ENCODE measurements around the gene STPG4.

Gene STPG4

DNA sequence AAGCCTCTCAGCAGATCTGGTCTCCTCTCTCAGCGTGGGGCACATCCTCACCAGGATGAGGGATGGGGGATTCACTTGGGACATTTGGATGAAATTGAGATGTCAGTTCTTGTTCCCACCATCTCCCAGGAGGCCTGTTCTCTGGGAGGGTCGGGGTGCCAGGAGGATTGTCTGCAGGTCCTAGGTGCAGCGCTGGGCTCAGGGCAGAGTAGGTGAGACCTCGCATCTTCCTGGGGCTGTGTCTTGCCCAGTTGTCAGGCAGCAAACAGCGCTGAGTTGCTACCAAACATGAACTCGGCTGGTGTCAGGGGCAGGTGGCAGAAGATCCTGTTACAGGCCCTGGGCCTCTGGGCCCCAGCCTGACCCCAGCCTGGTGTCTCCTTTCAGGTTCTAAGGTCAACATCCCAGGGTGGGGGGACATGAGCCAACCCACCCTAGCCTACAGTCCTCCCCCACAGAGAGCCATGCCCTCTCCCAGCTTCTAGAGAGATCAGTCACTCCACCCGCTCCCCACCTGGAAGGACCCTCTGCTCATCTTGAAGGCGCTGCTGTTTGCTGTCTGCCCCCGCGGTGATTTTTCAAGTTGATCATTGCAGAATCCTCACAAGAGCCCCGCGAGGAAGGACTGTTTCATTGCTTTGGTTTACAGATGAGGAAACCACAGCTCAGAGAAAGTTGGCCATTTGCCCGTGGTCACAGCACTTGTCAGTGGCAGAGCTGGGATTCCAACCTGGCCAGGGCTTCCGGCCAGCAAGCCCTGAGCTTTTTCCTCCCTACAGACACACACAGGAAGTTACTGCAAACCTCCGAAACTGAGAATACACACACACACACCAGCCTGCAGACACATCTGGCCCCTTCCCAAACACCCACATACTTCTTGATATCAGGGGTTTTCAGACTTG is 83.9 kb downstream of the STPG4 start:
- peak in 9 of 14 donors; percentile 40 to 65 (median 57) for DNase-seq

GRCh38 chr2:47070155-47070919 is 84.8 kb downstream of the STPG4 start:
- no peak for DNase-seq

DNA sequence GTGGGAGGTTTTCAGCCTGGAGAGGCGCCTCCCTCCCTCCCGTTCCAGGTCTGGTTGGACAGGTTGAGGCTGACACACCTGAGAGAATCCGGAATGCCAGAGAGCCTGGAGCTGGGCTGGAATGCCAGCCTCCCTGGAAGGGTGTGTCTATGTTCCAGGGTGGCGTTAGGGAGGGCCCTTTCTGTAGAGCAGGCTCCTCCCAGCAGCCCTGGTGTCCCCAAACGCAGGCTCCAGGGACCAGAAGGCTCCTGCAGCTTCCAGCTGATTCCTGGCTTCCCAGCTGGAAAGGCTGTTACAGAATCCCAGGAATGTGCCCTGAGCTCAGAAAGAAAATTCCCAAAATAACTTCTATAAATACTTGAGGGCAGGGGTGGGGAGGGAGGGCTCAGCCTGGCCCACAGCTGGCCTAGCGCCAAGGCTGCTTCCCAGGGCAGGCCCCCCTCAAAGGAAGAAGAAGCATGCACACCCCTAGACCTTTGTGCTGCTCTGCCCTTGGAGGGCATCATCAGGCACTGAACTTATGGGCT is 85.4 kb downstream of the STPG4 start:
- DNase-seq: no peak

DNA sequence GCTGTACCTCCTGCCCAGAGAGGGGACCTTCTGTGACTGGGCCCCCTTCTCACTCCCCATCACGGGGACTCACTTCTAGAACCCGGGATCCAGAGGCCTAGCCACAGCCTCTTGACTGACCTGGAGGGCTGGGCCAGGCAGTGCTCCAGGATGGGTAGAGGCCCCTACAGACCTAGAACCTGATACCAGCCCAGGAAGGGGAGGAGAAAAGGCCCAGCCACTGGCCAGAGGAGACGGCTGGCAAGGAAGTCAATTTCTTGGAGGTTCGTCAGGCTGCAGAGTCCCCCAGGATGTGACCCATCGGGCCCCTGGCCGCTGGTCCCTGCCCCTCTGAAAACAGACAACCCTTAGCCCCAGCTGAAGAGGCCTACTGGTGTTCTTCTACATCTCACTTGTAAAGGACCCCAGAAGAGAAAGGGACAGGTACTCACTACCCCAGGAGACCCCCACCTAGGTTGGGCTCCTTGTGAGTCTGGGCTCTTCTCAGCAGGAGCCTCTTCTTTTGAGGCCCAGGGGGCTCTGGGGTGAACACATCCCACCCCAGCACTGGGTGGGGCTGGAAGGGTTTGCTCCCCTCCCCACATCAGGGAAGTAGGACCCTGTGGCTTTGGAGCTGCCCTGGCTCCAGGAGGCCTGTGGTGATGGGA is 86.0 kb downstream of the STPG4 start:
- no peak for DNase-seq

GRCh38 chr2:47067788-47068407 is 87.2 kb downstream of the STPG4 start:
- DNase-seq: no peak

GRCh38 chr2:47065771-47066380 is 89.2 kb downstream of the STPG4 start:
- no peak for DNase-seq

DNA sequence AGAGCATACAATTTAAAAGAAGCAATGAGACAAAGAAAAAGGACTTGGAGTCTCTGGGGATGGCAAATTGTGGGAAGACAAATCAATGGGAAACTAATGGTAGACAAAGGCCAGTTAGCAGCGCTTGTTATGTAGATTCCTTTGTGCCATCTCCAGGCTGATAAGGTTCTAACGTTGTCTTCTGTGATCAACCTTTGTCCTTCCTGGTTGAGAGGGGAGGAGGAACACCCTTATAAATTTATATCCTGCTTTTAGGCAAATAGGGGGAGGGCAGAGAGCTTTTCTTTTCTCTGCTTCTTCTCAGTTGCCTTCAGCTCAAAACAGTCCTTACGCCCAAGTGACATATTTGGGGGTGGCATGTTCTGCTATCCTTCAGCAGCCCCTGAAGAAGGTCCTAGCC is 89.8 kb downstream of the STPG4 start:
- DNase-seq: no peak

DNA sequence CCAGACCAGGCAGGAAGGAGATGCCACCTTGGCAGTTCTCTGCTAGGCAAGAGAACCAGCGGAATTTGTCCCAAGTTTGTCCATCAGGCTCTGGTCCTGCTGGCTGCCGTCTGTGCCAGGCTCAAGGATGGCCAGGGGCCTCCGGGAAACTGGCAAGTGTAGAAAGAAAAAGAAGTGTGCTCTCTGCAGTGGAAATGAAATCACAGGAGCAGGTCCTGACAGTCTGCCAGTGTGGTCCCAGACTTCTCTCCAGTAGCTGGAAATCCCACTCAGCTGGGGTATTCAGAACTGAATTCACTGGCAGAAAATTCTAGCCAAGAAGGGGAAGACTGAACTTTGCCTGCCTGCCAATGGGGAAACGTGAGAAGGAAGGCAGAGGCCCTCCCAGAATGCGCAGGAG is 91.0 kb downstream of the STPG4 start:
- DNase-seq: peak in 8 of 14 donors; percentile 13 to 77 (median 48)

- DNase-seq: no peak
These were observed 91.6 kb downstream of the STPG4 start for GRCh38 chr2:47063538-47063930.

GRCh38 chr2:47062681-47063537 is 92.2 kb downstream of the STPG4 start:
- DNase-seq: peak in 1 of 14 donors; percentile 37

- DNase-seq: peak in 1 of 14 donors; percentile 22
These were observed 93.0 kb downstream of the STPG4 start for GRCh38 chr2:47061944-47062678.

DNA sequence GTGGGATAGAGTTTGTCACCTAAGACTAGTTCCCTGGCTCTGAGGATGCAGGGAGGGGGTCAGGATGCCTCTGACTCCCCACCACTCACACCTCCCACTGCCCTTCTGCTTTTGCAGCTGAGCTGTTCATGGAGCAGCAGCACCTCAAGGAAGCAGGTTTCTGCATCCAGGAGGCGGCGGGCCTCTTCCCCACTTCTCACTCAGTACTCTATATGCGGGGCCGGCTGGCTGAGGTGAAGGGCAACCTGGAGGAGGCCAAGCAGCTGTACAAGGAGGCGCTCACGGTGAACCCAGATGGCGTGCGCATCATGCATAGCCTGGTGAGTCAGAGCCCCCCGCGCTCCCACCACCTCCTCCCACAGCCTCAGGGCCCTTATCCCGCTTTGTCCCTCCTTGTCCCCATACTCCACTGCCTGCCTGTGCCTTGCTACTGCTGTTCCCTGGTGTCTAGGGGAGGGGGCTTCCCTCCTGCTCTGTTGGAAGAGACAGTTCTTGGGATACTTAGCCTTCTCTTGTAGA is 94.4 kb downstream of the STPG4 start:
- DNase-seq: no peak

GRCh38 chr2:47058003-47058931 is 96.8 kb downstream of the STPG4 start:
- peak in 8 of 14 donors; percentile 20 to 79 (median 57) for DNase-seq

DNA sequence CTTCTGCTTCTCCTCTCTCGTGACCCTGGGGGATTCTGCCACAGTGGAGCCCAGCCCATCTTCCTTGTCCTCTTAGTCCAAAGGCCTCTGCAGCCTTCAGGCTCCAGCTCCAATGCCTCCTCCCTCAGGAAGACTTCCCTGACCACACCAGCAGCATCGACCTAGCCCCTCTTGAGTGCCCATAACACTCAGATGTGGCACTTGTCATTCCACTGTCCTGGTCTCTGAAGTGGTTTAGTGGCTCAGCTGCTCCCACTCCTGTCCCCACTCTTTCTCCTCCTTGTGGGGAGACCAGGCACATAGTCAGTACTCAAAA is 97.5 kb downstream of the STPG4 start:
- DNase-seq: peak in 1 of 14 donors; percentile 46

DNA sequence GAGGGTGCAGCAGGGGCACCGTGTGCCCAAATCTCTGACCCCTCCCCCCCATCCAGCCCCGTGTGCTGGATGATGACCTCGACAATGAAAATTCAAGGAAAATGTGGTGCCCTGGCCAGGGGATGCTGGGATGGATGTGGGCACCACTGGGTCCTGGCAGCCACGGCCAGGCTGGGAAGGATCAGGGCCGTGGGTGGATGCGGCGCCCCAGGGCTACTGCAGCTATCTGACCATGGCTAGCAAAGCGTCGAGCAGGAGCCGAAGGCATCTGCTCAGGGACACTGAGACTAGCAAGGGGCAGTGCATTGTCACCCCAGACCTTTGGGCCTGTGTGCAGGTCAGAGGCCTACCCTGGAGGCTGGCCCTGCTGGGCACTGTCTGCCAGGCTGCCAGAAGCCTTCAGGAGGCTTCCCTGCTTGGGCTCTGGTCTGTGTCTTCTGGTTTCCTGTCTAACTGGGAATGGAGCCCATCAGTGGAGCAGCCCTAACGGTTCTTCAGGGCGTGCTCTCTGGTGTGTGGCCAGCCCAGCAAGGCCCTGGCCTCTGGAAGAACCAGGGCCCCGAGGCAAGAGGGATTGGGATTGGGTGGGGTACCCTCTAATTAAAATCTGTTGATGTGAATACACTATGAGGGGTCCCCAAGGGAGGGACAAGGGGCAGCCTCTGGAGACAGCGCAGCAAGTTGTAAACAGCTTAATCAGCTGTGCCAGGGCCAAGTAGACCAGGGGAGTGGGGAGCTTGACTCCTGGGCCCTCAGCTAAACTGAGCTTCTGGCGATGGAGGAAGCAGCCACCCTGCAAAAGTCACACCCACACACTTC is 98.0 kb downstream of the STPG4 start:
- DNase-seq: peak in 7 of 14 donors; percentile 27 to 52 (median 46)

- DNase-seq: no peak
These were observed 98.7 kb downstream of the STPG4 start for GRCh38 chr2:47056374-47056773.

- DNase-seq: no peak
These were observed 100.2 kb downstream of the STPG4 start for GRCh38 chr2:47054868-47055267.

GRCh38 chr2:47054036-47054555 is 101.0 kb downstream of the STPG4 start:
- DNase-seq: no peak
